GM18517 (cell line): Measurements from ENCODE around the gene ADD1.
A peak's percentile ranks its signal among the peaks of the same experiment; 100 is the strongest.

ENCODE experiments used
- ATAC-seq: cut with Tn5 transposase; IDR thresholded peaks from one replicate; pipeline ENCODE4 v1.9.1; 2021; ENCODE audit warnings: mild to moderate bottlenecking, moderate library complexity; ENCODE audit not compliant: unreplicated experiment

The ADD1 gene

DNA sequence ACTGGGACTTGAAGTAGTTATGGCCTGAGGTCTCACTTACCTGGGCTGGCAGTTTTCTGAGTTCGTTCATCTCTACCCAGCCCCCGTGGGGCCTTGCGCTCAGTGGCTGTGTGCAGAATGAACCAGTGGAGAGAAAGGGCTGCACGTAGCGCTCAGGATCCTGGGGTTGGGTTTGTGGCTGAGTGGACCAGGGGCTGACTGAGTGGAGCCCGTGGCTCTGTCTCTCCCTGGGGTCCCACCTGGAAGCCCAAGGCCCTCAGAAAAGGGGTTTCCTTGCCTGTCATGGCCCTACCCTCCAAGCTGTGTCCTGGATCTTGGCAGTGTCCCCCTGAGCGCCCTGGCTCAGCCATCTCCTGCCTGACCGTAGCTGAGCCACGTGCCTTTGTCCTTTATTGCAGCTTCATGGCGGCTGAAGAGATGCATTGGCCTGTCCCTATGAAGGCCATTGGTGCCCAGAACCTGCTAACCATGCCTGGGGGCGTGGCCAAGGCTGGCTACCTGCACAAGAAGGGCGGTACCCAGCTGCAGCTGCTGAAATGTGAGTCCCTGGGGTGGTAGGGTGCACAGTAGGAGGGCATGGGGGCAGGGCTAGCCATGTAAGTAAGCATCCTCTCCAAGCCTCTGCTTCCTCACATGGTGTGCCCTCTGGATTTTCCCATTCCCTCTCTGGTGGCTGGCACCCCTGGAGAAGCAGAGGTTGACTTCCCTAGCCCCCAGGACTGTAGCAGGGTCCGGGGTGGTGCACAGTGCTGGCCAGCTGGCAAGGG lies 23.2 kb upstream of the ADD1 start:
- no peak for ATAC-seq

DNA sequence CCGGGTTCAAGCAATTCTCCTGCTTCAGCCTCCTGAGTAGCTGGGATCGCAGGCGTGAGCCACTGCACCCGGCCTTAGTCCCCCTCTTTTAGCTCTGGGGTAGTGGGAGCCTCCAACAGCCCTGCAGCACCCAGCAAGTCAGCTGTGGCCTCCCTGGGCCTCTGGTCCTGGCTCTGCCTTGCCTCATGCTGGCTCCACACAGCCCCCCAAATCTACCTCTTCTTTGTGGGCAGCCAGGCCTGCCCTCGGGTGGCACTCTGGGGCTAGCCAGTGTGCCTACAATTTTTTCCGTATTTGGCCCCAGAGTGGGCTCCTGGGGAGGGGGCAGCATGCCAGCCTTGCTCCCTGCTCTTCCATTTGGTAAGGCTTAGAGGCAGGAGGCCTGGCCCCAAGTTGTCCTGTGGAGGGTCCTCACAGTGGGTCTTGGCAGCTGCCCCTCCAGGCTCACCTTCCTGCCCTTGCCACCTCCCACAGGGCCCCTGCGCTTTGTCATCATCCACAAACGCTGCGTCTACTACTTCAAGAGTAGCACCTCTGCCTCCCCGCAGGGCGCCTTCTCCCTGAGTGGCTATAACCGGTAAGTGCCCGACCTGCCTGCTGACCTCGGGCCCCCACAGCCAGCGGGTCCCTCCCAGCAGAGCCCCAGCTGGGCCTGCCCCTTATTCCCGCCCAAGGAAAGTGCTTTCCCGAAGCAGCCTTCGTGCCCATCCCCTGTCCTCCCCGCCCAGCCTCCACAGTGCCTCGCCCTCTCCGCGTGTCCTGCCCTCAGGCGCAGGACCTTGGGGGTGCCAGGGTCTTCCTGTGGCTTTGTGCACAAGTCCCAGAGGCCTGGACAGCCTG lies 21.0 kb upstream of the ADD1 start:
- no peak for ATAC-seq

DNA sequence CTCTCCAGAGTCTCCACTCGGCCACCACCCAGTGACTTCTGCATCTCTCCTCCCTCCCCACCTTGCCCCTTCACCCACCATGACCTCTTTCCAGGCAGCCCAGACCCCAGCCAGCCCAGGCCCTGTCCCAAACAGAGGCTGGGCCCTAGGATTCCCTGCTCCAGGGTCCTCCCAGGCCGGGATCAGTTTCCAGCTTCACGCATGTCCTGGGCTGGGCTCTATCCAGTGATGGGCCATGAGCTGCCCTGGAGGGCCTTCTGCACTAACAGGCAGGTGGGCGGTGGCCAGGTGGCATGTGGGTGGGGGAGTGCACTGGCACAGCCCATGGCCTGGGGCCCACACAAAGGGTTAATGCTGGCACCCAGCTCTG lies 20.4 kb upstream of the ADD1 start:
- ATAC-seq = no peak

DNA sequence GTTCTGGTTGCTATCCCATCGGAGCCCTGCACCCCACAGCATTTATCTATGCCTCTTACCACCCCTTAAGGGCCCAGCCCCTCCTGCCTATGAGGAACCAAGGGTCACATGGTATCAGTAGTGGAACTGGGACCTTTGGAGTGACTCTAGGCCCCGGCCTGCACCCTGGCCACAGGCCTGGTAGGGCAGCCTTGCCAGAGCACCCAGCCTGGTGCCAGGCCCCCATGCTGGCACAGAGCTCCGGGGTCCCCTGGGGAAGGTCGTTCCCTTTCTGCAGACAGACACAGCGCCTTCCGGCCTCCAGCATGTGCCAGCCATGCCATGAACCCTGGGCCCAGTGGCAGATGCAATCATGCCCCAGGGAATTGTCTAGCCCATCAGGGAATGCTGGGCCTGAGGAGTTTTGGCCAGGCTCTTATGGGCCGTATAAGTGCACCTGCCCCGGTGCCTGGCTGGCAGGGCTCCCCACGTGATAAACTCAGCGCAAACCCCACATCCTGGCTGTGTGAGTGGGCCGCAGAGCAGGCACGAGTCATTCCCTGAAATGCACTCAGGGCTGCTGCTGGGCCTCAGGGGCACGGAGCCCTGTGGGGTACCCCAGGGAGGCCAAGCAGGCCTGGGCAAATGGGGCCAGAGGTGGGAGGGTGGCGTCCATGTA lies 19.8 kb upstream of the ADD1 start:
- no peak for ATAC-seq

DNA sequence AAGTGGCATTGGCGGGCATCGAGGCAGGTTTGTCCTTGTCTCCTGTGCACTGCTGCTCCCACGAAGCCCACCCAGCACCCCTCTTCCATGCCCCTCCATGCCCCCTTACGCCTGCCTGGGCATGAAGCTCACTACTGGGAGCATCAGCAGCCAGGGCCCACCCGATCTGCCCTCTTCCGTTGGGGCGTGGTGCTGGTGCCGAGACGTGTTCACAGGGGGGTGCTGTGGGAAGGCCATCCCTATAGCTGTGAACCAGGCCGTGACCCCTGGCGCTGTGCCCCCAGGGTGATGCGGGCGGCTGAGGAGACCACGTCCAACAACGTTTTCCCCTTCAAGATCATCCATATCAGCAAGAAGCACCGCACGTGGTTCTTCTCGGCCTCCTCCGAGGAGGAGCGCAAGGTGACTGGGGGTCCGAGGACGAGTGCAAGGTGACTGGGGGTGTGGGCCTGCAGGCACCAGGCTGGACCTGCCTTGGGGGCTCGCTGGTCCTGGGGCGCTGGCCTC lies 19.3 kb upstream of the ADD1 start:
- ATAC-seq = no peak

DNA sequence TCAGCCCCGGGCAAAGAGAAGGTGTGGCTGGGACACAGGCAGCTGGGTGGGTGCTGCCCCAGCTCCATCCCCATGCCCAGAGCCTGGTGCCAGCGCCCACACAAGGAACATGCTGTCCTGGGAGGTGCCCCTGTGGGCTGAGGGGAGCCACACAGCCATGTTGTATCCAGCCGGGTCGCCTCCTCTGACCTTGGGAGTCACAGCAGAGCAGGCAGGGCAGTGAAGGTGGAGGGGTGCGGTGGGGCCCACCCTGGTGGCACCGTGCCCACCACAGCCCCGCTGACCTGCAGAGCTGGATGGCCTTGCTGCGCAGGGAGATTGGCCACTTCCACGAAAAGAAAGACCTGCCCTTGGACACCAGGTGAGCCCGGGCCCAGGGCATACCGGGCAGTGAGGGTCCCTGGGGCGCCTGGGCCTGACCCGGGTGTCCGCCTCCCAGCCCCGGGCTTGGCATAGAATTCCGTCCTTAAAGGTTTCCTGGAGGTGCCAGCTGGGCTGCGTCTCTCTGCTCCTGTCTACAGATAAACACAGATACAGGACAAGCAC lies 18.7 kb upstream of the ADD1 start:
- ATAC-seq = no peak

DNA sequence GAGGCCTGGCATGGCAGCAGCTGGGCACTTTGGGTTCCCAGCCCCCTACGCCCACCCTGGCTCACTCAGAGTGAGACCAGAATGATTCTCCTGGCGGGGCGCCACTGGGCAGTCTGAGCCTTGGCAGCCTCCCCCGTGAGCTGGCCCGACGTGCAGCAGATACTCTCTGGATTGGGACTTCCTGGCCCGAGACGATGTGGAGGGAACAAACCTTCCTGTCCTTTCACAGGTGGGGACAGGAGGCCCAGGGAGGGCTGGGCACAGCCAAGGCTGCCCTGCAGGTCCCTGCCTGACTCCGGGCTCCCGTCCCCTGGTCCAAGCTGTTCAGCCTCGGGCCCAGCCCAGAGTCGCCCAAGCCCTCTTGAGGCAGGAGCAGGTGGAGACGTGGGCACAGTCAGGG lies 17.9 kb upstream of the ADD1 start:
- ATAC-seq = no peak

DNA sequence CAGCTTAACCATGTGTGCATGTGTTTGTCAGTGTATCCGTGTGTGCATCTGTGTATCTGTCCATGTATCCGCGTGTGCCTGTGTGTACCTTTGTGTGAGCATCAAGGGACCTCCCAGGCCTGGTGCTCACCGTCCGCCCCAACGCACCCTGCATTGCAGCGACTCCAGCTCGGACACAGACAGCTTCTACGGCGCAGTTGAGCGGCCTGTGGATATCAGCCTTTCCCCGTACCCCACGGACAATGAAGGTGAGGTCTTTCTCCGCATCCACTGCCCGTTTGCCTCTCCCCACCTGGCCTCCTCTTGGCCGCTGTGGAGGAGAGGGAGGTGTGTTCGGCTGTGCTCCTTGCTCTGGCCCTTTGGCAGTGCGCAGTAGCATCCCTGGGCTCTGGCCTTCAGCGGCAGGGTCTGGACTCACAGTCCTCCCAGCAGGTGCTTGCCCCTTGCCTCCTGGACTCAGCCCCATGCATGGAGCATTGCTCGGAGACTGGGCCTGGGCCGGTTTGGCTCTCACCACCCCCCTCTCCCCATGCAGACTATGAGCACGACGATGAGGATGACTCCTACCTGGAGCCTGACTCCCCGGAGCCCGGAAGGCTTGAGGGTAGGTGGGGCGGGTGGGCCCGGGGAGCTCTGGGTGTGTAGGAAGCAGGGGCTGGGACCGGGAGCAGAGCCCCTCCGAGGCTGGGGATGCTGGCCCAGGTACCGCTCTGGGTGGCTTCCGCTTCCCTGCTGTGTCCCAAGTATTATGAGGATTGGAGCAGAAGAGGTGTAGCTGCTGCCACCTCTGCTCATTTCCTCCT lies 16.4 kb upstream of the ADD1 start:
- ATAC-seq = no peak

DNA sequence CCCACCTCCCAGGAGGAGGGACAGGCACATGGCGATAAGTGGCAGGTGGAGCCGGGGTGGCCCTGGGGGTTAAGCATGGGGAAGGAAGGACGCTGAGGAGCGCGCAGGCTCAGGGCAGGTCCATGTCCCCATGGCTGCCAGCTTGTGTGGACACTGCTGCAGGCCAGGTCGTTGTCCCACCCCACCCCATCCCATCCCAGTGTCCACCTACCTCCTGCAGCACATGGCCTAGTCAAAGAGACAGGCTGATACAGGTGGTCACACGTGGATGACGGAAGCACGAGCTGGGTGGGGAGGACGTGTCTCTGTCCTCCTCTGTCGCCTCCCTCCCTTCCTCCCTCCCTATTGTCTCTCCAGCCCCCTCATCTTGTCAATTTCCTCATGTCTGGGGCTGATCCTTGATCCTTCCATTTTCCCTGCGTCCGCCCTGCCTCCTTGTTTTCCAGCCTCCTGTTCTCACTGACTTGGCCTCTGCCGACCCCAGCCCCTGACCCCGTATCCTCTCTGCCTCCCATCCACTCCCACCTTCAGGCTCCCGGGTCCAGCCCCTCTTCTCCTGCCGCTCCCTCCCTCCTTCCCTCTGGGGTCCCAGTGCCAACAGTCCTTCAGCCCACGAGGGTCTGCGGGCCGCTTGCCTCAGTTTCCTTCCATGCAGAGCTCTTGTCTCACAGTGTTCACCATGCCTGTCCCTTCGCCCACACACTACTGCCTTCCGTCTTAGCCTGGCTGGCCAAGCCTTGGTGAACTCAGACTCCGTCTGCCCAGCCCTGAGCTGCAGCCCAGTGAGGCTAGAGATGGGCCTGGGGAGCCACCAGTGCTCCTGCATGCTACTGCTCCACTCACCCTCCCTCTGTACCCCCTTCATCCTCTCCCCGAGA lies 15.5 kb upstream of the ADD1 start:
- ATAC-seq = no peak

DNA sequence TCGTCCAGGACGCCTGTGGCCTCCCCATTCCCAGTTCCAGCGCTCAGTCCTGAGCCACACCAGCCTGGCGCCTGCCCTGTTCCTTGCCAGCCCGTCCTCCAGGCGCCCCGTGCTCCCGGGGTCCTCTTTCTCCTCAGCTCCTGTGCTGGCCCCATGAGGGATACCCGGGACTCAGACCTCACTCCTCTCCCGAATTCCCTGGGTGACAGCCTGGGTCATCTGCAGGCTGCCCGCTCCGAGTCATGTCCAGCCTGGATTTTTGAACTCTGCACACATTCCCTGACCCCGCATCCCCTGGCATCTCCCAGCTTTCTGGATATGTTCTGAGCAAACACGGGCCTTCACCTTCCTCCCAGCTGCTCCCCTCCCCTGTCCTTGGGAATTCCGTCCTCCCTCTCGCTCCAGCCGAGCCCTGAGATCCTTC lies 14.9 kb upstream of the ADD1 start:
- no peak for ATAC-seq

DNA sequence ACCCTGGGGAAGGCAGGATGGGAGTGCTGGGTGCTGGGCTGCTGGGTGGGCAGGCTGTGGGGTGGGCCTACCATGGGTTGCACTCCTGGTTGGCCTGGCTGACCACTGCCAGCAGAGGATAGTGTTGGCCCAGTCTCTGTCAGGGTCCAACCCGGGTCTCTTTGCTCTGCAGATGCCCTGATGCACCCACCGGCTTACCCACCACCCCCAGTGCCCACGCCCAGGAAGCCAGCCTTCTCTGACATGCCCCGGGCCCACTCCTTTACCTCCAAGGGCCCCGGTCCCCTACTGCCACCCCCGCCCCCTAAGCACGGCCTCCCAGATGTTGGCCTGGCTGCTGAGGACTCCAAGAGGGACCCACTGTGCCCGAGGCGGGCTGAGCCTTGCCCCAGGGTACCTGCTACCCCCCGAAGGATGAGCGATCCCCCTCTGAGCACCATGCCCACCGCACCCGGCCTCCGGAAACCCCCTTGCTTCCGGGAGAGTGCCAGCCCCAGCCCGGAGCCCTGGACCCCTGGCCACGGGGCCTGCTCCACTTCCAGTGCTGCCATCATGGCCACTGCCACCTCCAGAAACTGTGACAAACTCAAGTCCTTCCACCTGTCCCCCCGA lies 14.2 kb upstream of the ADD1 start:
- ATAC-seq = no peak

DNA sequence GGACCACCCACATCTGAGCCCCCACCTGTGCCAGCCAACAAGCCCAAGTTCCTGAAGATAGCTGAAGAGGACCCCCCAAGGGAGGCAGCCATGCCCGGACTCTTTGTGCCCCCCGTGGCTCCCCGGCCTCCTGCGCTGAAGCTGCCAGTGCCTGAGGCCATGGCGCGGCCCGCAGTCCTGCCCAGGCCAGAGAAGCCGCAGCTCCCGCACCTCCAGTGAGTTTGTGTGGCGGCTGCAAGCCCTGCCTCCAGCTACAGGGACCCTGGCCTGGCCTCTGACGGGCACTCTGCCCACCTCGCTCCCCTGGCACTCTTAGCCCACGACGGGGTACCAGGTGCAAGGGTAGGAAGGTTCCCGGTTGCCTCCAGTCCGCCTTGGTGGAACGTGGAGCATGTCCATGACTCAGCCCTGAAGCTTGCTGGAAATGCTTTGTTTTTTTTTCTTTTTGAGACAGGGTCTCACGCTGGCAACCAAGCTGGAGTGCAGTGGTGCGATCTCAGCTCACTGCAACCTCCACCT lies 13.7 kb upstream of the ADD1 start:
- ATAC-seq = no peak

DNA sequence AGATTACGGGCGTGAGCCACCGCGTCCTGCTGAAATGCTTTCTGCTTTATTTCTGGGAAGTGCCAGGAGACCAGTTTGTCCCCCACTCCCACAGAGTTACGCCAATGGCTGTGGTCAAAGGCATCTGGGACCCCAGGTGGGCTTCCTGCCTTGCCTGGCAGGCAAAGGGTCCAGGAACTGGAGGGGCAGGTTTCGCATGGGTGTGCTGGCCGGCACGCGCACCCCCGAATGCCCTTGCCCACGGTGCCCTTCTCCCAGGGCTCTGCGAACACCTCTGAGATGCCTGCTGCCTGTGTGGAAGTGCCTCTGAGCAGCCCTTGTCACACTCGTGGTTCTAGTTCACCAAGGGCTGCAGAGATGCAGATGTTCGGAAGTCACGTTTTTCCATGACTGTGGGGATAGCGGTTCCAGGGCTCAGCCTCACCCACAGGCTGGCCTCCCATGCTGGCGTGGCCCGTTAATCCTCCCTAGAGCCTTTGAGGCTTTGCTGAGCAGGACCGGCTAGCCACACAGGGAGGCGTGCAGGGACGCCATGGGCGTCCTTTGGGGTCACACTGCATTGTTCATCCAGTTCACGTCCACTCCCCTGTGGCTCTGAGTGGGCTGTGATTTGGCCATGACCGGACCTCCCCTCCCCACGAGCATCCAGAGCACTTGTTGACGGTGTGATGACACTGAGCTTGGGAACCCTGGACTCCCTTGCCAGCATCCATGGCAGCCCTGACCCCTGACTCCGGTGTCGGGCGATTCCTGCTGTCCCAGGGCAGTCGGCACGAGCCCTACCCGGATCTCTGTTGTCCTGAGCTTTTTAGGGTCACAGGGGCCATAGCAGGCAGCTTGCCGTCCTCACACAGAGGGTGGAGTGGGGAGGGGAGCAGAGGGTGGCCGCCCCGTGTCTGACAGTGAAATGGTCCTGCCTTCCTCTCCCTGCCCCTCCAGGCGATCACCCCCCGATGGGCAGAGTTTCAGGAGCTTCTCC lies 12.7 kb upstream of the ADD1 start:
- ATAC-seq = no peak

DNA sequence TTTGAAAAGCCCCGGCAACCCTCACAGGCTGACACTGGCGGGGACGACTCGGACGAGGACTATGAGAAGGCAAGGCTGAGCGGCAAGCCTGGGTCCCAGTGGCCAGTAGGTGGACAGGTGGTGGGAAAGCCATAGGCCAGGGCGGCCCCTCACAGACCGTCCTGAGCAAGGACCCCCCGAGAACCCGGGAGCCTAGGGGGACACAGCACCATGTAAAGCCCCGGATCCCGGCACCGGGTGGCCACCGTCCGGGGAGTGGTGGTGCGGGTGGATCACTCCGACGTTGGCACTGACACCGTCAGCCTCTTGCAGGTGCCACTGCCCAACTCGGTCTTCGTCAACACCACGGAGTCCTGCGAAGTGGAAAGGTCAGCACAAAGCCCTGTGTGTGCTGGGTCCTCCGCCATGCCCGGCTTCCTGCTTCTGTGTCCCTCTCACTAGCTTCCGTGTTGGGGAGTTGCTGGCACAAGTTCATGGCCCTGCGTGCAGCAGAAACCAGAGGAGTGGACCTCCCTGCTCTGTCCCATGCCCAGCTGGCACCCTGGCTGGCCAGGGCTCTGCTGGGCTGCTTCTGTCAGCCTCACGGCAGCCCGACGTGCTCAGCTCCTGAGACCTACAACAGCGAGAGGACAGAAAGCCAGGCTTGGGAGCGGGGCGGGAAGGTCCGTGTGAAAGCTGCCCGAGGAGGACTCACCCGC lies 11.9 kb upstream of the ADD1 start:
- no peak for ATAC-seq

DNA sequence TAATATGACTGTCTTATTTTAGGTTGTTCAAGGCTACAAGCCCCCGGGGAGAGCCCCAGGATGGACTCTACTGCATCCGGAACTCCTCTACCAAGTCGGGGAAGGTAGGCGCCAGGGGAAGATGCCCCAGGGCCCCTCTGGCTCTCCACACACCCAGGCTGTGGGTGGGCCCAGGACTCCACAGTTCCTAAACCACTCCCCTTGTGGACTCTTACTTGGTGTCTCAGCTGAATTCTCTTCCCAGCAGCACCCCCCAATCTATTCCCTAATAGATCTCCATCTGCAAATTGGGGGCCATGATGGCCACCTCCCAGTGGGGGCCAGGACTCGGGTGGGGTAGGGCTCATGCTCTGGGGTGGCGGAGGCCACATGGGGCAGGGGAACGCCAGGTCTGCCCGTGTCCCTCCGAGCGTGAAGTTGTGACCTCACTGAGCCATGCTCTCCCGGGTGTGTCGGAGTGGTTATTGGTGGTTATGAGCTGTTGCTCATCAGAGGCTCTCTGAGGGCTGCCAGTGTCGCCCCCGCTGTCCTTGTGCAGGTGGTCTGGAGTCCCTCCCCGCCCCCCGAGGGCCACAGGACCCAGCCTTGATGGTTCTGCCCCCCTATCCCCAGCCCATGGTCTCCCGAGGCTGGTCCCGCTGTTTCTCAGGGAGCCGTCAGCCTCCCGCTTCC lies 11.2 kb upstream of the ADD1 start:
- peak; percentile 75 for ATAC-seq

DNA sequence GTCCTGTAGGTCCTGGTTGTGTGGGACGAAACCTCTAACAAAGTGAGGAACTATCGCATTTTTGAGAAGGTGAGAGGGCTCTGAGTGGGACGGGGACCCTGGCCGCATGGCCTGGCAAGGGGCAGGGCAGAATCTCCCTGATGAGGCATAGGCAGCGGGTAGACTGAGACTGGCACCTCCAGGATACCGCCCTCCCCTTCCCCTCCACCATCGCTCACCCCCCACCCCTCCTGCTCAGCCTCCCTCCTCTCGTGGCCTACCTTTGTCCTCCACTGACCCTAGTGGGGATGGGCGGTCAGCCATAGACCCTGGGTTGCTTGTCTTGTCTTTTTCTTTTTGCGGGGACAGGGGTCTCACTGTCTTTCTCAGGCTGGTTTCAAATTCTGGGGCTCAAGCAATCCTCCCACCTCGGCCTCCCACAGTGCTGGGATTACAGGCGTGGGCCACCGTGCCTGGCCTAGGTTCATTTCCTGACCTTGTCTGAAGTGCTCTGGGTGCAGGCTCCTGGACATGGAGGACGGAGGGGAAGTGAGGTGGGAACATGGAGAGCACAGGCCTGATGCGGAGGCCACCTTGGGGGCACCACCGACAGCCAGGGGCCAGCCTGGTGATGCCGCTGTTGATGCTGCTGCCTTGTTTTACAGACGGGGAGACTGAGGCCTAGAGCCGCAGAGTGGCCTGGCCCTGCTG lies 10.5 kb upstream of the ADD1 start:
- no peak for ATAC-seq
